AG09319 (cell line): ENCODE data around the gene TJAP1.

Experiments used
- DNase-seq: peaks from one replicate; pipeline ENCODE4 v3.0.0-alpha.2; 2010; ENCODE audit warnings: low read depth; ENCODE audit errors: extremely low read depth
- TF ChIP-seq, protein P1 (sequence below): IDR thresholded peaks from 2 replicates; pipeline ENCODE4 v1.5.1; 2011; ENCODE audit warnings: low read depth, mild to moderate bottlenecking, inconsistent platforms, low read length, moderate library complexity

Gene TJAP1

DNA sequence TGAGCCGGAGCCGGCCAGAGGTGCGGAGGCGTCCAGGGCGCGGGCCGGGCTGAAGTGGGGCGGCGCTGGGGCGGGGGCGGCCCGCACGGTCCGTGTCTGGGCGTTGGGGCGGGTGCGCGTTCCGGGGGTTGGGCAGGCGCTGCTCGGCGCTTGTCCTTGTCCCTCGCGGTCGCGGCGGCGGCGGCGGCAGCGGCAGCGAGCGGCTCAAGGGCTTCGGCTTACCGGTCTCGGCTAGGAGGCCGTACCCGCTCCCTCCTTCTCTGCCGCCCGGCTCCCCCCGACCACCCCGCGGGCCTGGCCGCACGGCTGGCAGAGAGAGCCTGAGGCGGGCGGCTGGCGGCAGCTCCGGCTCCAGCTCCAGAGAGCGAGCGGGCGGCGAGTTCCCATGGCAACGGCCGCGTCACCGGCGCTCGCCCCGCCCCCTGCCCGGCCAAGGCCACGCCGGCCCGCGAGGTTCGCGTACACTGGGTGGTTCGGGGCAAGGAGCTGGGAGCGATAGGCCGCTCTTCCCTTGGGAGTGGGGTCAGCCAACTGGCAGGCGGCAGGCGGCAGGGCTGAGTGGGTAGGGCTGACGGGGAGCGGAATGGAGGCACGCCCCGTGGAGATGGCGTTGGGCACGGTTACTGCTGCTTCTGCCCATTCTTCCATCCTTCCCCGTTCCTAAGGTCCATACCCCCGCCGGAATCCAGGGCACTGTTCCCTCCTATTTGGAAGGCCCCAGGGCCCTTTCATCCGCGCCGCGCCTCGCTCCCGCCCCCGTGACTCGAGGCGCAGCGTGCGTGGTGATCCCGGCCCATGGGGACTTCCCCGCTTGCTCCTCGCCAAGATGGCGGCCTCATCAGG is 32.8 kb downstream of the TJAP1 start, which contains the start of gene LRRC73:
LRRC73 (minus strand) TSS at position 363 of the 843 bp plus-strand sequence. CDS start 561 bp downstream, outside the sequence.
- TF ChIP-seq, protein P1, sequence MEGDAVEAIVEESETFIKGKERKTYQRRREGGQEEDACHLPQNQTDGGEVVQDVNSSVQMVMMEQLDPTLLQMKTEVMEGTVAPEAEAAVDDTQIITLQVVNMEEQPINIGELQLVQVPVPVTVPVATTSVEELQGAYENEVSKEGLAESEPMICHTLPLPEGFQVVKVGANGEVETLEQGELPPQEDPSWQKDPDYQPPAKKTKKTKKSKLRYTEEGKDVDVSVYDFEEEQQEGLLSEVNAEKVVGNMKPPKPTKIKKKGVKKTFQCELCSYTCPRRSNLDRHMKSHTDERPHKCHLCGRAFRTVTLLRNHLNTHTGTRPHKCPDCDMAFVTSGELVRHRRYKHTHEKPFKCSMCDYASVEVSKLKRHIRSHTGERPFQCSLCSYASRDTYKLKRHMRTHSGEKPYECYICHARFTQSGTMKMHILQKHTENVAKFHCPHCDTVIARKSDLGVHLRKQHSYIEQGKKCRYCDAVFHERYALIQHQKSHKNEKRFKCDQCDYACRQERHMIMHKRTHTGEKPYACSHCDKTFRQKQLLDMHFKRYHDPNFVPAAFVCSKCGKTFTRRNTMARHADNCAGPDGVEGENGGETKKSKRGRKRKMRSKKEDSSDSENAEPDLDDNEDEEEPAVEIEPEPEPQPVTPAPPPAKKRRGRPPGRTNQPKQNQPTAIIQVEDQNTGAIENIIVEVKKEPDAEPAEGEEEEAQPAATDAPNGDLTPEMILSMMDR = no peak
- DNase-seq = peak; percentile 65

DNA sequence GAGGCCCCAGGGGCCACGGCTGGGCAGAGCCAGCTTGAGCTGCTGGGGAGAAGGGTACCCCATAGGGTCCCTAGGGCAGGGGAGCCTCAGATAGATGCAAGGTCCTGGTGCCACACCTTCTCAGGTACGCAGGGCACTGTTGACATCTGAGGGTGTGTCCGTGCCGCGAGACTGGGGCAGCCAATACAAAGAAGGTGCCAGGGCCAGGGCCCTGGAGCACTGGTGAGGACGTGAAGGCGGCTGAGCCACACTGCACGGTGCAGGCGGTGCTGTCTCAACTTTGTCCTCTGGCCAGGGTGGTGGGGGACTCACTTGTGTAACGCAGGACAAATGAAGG is 33.4 kb downstream of the TJAP1 start:
- TF ChIP-seq, protein P1 = no peak
- no peak for DNase-seq

DNA sequence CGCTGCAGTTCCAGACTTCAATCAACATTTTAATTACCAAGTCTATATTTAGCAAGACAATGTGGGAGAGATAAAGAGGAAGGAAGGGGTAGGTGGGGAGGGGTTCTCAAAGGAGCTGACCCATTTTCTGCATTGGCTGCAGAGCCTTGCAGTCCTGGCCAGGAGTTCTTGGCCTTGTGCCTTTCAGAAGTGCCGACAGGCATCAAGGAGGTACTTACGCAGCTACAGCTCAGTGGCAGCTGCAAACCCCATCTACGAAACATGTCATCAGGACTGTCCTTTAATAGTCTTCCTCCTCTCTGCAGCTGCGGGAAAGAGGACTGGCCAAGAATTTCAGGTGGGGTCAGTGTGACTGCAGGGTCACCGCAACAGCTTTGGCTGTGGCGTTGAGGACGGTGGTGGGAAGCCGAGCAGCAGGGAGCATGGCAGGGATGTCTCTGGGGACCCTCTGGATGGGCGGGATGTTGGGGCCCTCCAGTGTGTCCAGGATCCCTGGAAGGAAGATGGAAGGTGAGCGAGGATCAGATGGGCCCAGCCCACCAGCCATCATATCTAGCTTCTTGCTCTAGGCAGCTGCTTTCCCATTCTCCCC is 34.5 kb downstream of the TJAP1 start:
- DNase-seq = no peak
- TF ChIP-seq, protein P1 = no peak

DNA sequence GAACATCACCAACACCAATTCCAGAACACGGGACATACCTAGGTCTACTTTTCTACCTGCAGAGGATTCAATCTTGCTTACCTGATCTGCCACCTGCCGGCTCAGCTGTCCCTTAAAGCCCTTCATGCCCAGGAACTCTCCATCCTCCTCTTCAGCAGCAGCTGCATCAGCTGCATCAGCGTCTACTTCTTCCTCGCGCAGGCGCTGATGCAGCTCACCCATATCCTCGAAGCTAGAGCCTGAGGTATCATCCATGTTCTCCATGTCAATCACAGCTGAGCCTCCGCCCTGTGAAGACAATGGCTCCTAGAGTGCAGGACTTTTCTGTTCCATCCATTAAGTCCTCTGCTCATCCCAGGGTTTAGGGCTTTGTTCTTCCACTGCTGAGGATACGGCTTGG is 38.4 kb downstream of the TJAP1 start:
- TF ChIP-seq, protein P1 = no peak
- no peak for DNase-seq

DNA sequence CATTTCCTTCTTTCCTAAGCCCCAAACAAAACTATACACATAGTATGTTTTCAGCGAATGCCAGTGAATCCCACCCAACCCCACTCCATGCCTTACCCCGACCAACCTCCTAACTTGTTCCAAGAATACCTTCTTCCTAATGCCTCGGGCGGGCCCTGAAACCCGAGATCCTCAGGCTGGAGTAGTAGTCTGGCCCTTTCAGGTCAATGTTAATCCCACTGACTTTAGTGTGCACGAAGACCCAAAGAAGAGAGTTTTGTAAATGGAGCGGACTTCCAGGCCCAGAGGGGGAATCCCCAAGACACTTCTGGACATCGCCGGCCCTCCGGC is 39.0 kb downstream of the TJAP1 start:
- no peak for DNase-seq
- TF ChIP-seq, protein P1 = no peak

DNA sequence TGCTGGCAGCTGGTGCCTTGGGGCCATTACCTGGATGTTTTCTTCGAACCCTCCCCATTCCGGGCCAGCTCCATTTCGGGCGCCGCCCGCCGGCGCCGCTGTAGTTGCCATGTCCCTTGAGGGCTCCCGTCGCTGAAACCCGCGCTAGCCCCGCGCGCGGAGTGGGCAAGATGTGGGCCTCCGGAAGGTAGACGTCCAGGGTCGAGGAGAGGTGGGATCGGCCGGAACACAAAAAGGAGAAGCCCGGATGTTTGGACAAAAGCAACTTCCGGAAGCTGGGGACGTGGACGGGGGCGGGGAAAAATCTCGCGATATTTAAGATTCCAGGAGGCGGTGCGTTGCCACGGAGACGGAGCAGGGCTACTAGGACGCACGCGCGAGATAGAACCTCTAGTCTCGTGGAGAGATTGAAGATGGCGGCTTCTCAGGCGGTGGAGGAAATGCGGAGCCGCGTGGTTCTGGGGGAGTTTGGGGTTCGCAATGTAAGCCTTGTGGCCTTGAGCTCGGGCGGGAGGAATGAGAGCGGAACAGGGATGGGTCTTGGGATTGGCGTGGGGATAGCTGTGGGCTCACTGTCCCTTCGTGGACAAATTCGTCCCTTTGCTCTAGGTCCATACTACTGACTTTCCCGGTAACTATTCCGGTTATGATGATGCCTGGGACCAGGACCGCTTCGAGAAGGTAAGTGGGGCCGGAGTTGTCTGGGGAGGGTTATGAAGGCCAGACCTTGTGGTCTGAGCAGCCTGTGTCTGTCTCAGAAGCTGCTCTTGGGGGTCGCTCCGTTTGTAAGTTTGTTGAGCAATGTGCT is 39.5 kb downstream of the TJAP1 start, which contains the start of the genes POLR1C and YIPF3:
POLR1C (plus strand) TSS at position 393 of the 808 bp plus-strand sequence; CDS start at position 414, 21 bp downstream.
YIPF3 (minus strand) TSS at position 230 of the 808 bp plus-strand sequence; CDS start at position 111, 119 bp downstream.
- TF ChIP-seq, protein P1 = no peak
- DNase-seq = peak; percentile 94
